Astrocyte (in vitro differentiated cells and primary cell): ENCODE data around the gene CBFA2T2.

Source experiments
- EZH2 ChIP-seq: IDR thresholded peaks from 2 replicates; pipeline ENCODE4 v1.6.1; 2012; ENCODE audit warnings: mild to moderate bottlenecking, low read length, inconsistent platforms; ENCODE audit not compliant: insufficient read depth
- TF ChIP-seq, protein P1 (sequence below): IDR thresholded peaks from 2 replicates; pipeline ENCODE4 v1.5.1; 2011; ENCODE audit warnings: low read depth, mild to moderate bottlenecking, inconsistent platforms, low read length, moderate library complexity; ENCODE audit not compliant: insufficient read depth

DNA sequence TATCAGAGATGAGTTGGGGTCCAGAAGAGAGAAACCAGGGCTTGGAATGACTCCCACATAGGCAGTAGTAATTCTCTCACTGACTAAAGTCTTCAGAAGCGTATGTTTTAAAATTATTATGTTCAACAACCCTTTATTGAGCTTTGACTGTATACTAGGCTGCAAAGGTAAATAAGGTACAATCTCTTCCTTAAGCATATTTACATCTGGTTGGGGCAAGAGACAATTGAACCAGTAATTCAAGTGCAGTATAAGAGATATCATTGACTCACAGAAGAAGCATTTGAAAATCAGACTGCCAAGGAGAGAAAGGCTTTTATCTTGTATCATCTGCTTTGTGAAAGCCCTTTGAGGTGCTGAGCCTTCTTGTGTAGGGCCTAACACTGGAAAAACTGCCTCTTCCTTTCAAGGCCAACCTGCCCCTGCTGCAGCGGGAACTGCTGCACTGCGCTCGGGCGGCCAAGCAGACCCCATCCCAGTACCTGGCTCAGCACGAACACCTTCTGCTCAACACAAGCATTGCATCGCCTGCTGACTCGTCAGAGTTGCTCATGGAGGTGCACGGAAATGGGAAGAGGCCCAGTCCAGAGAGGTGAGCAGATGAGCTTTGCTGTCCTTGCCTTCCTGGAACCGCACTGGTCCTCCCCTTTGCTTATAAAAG, 132.9 kb downstream of the CBFA2T2 start:
- TF ChIP-seq, protein P1, sequence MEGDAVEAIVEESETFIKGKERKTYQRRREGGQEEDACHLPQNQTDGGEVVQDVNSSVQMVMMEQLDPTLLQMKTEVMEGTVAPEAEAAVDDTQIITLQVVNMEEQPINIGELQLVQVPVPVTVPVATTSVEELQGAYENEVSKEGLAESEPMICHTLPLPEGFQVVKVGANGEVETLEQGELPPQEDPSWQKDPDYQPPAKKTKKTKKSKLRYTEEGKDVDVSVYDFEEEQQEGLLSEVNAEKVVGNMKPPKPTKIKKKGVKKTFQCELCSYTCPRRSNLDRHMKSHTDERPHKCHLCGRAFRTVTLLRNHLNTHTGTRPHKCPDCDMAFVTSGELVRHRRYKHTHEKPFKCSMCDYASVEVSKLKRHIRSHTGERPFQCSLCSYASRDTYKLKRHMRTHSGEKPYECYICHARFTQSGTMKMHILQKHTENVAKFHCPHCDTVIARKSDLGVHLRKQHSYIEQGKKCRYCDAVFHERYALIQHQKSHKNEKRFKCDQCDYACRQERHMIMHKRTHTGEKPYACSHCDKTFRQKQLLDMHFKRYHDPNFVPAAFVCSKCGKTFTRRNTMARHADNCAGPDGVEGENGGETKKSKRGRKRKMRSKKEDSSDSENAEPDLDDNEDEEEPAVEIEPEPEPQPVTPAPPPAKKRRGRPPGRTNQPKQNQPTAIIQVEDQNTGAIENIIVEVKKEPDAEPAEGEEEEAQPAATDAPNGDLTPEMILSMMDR = no peak
- TF ChIP-seq EZH2 = no peak
